Measurements from ENCODE around the gene MMP15. TPM values are rescaled to one million over a fixed set of nuclear protein-coding genes. Genes with fewer than 3 reads are reported as not detected.
"Not testable (repeated sequence)": the region's sequence is repeated elsewhere in the genome, so short reads cannot be mapped to it uniquely, and the experiment has no call there.

MMP15 gene
- polyA plus RNA-seq (ENCODE audit: insufficient read length in 4 of 4): 10 to 100 TPM; 12.0 to 19.0 (median 13.0) TPM

DNA sequence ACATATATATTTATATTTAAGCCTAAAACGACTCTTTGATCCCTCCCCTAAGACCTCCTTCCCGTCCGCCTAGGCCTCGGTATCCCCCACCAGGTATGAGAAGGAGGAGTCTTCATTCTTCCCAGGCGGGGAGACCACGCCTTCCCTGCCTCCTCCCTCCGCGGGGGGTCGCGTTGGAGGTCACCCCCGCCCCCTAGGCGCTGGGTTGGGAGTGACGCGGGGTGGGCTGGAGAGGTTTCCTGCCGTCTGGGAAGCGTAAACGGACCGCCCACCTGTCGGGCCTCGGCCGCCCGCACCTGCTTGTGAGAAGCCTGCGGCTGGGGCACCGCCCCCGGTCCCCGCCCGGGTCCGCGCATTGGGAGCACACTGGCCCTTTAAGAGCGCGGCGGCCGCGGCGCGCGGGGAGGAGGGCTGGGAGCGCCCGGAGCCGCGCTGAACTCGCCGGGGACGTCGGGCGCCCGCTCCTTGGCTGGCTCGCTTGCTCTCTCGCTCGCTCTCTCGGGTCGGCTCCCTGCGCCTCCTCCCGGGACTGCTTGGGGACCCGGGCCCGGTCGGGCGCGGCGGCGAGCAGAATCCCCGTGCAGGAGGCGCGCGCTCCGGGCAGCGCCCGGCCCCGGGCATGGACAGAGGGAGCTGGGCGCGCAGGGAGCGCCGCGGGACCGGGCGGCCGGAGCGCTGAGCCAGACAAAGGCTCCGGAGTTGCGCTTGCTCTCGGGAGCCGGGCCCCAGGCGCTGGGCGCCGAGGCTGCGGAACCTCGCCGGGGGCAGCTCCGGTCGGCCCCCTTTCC is at the start of gene MMP15:
TSS of gene MMP15 (plus strand) at position 404 of the 788 bp plus-strand sequence. CDS start 597 bp downstream, outside the sequence.
- peak in 1 of 4 donors; percentile 72 for DNase-seq (ENCODE audit: low read depth in 4 of 4, low spot score in 3 of 4)

DNA sequence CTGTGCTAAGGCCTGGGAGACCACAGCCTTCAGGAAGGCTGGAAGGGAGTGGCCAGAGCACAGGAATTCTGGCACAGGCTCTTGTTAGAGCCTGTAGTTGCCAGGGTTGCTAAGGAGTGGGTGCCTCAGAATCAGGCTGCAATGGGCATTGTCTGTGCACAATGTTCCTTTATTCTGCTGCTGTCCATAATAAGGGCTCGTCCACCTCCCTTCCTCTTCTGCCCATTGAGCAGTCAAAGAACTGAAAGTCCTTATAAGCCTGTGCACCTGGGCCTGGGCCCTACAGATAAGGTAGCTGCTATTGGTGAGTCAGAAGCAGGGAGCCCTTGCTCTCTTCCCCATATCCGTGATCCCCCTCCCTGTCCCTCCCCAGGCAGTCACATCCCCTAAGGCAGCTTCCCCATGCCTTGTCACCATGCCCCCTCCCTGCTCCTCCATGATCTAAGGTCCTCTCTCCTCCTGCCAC is 49.2 kb upstream of the MMP15 start:
- DNase-seq (ENCODE audit: low read depth in 4 of 4, low spot score in 3 of 4): no peak

DNA sequence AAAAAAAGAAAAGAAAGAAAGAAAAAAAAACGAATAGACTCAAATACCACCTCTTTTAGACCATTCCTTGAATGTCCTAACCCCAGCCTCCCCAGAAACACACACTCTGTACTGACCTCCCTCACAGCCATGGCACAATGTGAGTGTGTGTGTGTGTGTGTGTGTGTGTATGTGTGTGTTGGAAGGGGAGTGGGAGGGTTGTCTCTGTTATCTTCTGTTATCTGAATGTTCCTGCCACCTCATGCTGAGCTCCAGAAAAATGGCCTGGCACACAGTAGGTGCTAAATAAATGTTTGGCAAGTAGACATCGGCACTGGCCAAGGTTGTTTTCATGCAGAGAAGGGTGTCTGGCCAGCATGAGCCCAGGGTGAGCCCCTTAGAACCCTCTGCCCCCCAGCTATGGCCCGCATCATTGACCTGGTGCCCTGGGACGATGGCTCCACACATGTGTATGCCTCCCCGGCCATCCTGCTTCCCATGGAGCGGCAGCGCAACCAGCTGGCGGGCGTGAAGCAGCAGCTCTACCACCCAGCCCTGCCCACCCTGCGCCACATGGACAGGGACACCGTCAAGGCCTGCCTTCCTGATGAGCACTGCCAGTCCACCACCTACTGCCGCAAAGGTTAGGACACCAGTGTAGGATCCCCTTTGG is 48.0 kb upstream of the MMP15 start:
- no peak for DNase-seq (ENCODE audit: low read depth in 4 of 4, low spot score in 3 of 4)

DNA sequence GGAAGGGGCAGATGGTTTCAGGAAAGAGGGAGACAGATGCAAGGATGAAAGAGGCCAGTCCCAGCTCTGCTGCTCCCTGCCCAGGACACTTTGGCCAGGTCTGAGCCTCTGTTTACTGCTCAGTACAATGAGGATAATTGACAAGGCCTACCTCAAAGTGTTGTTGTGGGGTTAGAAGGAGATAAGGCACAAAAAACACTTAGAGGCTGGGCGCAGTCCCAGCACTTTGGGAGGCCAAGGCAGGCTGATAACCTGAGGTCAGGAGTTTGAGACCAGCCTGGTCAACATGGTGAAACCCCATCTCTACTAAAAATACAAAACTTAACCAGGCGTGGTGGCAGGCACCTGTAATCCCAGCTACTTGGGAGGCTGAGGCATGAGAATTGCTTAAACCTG is 47.5 kb upstream of the MMP15 start:
- not testable (repeated sequence) for DNase-seq (ENCODE audit: low read depth in 4 of 4, low spot score in 3 of 4)

DNA sequence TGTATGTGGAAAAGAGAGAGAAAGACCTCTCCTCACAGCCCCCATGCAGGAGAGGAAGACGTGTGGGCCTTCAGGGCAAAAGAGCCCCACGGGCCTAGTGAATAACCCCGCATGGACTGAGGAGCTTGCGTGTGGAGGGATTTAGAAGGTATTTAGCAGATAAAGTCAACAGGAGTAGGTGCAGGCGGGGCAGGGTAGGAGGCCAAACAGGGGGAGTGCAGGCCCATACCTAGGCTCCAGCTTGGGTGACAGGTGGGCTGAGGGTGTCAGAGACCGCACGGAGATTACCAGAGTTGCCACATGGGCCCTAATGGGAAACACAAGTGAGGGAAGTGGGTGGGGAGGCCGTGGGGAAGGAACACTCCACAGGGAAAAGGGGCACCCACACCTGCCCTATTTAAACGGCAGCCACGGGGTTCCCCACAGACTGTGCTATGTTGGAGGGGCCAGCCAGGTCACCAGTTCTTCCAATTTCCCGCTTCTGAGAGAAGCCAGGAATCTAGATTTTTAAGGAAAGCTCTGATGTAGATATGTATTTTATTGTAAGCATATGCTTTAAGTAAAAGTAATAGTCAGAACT is 46.5 kb upstream of the MMP15 start:
- DNase-seq (ENCODE audit: low read depth in 4 of 4, low spot score in 3 of 4): no peak

DNA sequence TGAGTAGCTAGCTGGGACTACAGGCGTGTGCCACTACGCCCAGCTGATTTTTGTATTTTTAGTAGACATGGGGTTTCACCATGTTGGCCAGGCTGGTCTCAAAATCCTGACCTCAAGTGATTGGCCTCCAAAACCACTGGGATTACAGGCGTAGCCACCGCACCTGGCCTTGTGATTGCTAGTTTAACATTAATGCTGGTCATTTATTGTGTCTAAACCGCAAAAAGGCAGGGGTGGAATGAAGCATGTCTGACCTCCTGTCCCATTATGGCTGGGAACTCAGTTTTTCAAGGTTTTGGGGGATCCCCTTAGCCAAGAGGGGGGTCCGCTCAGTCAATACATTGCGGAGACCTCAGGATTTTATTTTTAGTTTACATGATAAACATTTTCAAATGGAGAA is 43.9 kb upstream of the MMP15 start:
- no peak for DNase-seq (ENCODE audit: low read depth in 4 of 4, low spot score in 3 of 4)

DNA sequence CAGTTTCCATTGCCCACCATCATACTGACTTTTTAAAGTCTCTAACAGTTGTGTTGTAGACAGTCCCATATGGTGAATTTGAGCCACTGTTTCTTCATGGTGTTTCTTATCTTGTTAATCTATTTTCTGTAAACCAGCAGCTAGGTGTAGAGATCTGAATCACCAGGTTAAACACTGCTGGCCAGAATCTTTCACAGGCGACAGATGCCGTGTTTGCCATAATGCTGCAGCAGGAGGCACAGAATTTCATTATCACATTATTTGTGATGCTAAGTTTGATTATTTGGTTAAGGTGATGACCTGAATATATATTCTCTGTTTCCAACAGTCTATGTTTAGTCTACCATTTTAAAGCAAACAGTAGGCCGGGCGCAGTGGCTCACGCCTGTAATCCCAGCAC is 43.2 kb upstream of the MMP15 start:
- no peak for DNase-seq (ENCODE audit: low read depth in 4 of 4, low spot score in 3 of 4)

DNA sequence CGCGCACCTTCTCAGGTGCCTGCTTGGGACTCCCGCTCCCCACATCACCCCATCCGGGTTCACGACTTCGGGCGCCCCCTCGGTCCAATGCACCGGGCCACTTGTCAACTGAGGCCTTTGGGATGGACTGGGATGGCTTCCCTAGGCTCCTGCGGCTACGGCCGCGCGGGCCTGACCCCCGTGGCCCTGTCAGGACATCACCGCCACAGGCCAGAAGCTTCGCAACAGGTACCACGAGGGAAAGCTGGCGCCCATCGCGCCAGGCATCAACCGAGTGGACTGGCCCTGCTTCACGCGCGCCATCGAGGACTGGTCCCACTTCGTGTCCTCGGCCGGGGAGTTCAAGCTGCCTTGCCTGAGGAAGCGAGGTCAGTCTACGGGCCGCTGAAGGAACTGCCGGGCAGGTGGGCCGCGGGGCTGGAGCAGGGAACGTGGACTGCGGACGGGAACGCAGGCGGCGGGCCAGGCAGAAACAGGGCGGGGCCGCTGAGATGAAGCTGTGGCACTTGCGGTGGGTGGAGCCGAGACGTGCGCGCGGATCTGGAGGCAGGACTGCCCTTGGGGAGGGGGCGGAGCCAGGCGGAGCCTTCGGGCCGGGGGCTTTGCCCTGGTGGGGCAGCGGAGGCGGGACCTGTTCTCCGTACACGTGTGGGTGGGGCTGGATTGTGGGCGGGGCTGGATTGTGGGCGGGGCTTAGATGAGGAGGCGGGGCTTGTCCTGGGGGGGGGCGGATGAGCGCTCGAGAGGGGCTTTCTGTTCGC is 40.9 kb upstream of the MMP15 start:
- peak in 3 of 4 donors; percentile 59 to 71 (median 69) for DNase-seq (ENCODE audit: low read depth in 4 of 4, low spot score in 3 of 4)

DNA sequence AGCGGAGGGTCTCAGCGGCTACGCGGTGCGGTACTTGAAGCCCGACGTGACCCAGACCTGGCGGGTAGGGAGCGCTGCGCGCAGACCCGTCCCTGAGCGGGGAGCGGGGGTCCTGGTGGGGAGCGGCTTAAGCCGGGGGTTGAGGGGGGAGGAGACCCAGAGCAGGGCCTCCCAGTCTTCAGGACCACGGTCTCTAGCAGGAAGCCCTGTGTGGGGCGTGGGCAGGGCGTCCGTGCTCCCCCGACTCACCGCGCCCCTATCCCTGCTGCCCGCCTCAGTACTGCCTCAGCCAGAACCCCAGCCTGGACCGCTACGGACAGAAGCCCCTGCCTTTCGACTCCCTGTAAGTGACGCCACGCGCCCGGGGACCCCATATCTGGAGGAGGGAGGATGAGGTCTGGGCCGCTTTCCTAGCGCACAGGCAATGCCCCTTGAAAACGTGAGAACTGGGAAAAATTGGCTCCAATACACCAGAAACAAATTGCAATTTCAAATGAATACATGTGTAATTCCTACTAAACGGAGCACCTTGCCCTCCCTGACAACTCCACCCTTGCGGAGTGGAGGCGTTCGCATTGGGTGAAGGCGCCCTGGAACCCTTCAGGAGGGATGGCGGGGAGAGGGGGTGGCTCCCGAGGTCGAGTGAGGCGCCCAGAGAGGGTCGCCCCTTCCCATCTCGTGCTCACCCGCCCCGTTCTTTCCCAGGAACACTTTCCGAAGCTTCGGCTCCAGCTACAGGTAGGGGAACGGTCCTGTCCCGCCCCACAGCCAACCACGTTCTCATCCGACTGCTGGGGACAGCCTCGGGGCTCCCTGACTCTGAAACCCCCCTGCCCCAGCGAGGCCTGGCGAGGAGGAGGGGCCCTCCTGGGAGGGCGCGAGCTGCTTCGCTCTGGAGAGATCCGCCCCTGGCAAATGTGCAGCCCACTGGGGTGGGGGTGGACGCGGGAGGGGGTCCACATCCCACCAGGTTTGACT is 40.1 kb upstream of the MMP15 start:
- no peak for DNase-seq (ENCODE audit: low read depth in 4 of 4, low spot score in 3 of 4)

DNA sequence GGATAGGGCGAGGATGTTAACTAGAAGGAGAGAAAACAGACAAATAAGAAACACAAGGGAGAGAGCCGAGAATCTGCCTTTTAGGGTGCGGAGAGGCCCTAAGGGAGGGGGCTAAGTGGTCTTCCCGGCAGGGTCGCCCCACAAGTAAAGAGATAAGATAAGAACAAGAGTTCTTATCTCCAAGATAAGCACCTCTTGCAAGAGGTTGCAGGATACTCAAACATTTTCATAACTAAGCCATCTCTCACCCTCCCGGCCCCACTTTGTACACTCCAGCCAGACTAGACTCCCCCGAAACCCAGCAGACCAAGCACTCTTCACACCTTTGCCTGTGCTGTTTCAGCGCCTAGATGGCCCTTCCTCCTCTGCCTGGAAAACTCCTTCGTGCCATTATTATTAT is 39.4 kb upstream of the MMP15 start:
- DNase-seq (ENCODE audit: low read depth in 4 of 4, low spot score in 3 of 4): no peak

DNA sequence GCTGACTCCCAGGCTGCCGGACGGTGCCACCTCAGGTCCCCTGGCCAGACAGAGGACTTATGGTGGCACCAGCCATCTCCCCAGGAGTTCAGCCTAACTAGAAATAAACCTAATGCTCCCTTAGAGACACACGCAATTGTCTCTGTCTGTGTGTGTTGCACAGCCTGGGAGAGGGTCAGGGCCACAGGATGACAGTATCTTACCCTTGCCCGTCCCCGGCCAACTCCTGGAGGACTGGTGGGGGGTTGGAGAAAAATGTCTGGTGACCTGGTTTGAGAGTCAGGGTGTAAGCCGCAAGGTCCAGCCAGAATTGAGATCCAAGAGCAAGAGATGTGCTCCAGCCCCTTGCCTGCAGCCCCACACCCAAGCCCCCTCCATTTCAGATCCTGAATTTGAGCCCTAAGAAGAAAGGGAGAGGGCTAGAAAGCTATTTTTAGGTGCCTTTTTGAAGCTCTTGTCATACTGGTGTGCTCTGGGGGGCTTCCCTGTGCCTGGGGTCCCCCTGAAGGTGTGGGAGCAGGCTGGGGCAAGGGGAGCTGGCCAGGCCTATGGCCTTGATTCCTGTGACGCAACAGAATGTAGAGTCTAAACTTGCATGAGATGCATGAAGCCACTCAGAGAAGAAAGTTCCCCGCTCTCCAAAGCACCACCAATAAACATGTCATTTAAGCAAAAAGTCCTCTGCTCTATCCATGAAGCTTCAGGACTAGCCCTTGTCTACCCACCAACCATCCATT is 37.9 kb upstream of the MMP15 start:
- DNase-seq (ENCODE audit: low read depth in 4 of 4, low spot score in 3 of 4): no peak

DNA sequence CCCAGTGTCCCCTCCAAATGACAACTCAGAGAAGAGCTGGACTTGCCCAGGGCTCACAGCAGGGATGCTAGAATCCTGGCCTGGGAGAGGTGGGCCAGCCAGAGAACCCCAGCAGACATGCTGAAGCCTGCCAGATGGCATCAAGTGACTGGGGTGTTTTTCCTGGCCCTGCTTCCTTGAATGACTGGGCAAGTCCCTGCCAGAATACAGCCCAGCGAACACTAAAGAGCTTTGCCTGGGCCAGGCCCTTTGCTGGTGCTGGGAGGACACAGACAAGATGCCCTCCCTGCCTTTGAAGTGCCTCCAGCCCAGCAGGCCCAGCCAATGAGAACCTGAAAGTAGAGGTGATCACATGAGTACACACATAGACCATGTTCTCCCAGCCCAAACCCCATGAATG is 36.6 kb upstream of the MMP15 start:
- no peak for DNase-seq (ENCODE audit: low read depth in 4 of 4, low spot score in 3 of 4)

DNA sequence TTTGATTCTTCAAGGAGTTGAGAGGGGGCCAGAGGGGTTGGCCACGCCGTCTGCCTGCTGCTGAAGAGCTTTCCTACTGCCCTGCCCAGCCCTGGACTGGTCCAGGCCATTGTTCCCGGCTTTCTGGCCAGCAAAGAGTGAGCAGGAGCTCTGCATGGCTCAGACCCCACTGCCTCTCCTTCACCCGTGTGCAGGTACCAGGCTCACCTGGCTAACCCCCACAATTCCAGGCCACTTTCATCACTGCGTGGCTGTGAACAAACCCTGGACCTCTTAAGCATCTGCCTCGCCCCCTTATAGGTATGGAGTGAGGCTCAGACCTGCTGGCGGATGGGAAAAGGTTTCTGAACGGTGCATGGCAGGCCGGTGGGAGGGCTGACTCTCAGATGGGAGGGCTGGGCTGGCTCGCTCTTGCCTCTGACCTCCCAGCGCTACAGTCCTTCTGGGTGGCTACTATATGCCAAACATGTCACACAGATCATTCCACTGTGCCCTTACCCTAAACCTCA is 33.9 kb upstream of the MMP15 start:
- no peak for DNase-seq (ENCODE audit: low read depth in 4 of 4, low spot score in 3 of 4)

DNA sequence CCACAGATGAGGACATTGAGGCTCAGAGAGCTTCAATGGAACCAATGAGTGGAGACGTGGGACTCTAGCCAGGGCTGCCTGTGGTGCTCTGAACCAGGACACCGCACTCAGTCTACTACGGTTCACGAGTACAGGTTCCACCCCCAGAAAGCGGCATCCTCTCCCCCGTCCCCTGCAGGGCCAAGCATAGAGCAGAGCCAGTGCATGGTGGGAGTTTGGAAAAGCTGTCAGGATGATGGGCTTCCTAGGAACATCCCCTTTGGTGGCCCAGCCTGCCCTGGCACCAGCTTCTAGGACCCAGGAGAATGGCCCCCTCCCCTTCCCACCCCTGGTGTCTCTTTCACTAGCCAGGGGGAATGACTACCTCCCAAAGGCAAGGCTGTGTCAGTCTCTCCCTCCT is 33.5 kb upstream of the MMP15 start:
- DNase-seq (ENCODE audit: low read depth in 4 of 4, low spot score in 3 of 4): no peak

DNA sequence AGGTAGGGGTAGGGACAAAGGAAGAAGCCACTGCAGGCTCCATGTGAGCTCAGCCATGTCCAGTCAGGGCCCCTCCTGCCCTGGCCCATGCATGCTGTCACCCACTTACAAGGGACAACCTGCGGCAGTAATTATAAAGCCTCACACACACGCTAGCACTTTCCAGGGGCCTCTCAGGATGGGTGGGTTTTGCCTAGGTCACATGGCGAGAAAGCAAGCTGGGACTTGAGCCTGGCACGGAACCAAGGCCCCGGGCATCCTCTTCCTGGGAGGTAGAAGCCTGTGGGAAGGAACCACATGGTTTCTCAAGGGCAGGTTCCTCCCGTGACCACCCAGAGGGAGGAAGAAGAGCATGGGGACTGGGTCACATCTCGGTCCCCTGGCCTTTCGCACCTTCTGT is 32.1 kb upstream of the MMP15 start:
- no peak for DNase-seq (ENCODE audit: low read depth in 4 of 4, low spot score in 3 of 4)

DNA sequence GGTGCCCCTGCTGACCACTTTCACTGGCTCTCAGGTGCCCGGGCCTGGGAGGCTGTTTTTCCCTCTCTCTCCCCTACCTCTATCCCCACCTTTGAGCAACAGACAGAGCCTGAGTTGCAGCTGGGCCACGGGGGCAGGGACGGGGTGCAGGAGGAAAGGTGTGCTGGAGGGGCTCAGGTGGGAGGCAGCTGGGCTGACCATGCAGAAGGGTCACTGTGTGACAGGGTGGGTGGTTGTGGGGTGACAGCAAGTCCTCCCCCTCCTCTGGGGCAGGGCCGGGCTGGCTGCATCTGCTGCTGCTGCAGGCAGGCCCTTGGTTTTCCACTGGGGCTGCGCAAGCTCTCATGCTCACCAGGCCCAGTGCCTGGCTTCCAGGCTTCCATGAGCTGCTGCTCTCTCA is 31.7 kb upstream of the MMP15 start:
- no peak for DNase-seq (ENCODE audit: low read depth in 4 of 4, low spot score in 3 of 4)

DNA sequence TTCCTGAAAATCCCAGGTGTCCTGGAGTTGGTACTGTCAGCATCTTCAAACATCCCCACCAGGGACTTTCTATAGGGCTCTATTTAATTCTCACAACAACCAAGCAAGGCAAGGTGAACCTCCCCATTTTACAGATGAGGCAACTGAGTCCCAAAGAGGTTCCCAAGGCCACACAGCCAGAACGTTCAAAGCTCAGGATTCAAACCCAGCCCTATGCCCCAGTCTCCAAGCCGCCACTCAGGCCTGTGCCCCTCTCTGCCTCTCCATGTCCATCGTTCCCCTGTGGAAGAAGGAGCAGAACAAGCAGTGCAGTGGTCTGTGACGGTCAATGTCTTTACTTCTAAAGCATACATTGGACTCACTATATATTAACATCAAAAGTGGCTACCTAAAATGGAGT is 31.2 kb upstream of the MMP15 start:
- no peak for DNase-seq (ENCODE audit: low read depth in 4 of 4, low spot score in 3 of 4)

DNA sequence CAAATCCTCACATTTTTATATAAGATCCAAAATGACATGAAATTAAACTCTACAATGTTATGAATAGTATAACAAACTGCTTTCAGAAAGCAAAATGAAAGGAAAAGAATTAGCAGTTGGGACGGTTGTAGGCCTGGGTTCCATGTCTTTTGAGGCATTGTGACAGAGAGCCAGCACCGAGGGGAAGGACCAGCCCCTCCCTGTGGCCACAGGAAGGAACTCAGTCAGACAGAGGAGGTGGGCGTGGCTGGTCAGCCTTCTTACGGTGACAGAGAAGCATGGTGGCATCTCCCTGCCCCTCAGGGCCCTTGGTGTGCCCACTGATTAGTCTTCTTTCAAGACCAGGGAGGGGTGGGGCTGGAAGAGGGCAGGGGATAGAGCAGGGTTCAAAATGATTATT is 30.8 kb upstream of the MMP15 start:
- no peak for DNase-seq (ENCODE audit: low read depth in 4 of 4, low spot score in 3 of 4)

Measured in left renal pelvis (tissue), 4 donors.